Spleen (tissue), 7 donors: ENCODE data around the gene PRDM13.
"Not testable (repeated sequence)": the region's sequence is repeated elsewhere in the genome, so short reads cannot be mapped to it uniquely, and the experiment has no call there.

Experiments
- POLR2A ChIP-seq, 3 donors: fragments of 450-650 bp; IDR thresholded peaks; one replicate each; pipeline ENCODE4 v1.5.1; 2017; ENCODE audit warnings: antibody characterized with exemption in 3 of 3, mild to moderate bottlenecking in 1 of 3
- POLR2AphosphoS5 ChIP-seq, 3 donors: sonication (generic); formaldehyde crosslinking; IDR thresholded peaks; one replicate each; pipeline ENCODE4 v1.5.1; 2017; ENCODE audit warnings: antibody characterized with exemption in 3 of 3
- TF ChIP-seq, protein P1 (sequence below), 11 experiments: fragments of 200-600 bp in 7 of 11; fragments of 450-650 bp in 4 of 11; sonication (generic) in 4 of 11; IDR thresholded peaks in 8 of 11; conservative IDR thresholded peaks in 3 of 11; 1 replicate in 7 of 11; 2 replicates in 4 of 11; pipeline versions ENCODE4 v1.4.0 to v1.8.0; 2016 to 2021; ENCODE audit warnings: antibody characterized with exemption in 11 of 11, inconsistent platforms in 4 of 11, mild to moderate bottlenecking in 1 of 11
- donor health status: DM: no; HTN: no; CAD: no; lungs with moderate emphysema.
- donor health status: DM: no; HTN: no; CAD: no.
- donor health status: DM: no; HTN: no; CAD: no.

DNA sequence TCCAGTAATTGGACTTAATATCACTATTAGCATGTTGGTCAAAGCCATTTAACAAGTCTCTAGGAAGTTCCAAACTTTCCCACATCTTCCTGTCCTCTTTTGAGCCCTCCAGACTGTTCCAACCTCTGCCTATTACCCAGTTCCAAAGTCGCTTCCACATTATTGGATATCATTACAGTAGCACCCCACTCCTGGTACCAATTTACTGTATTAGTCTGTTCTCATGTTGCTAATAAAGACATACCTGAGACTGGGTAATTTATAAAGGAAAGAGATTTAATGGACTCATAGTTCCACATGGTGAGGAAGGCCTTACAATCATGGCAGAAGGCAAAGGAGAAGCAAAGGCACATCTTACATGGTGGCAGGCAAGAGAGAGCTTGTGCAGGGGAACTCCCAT is 31.7 kb downstream of the PRDM13 start:
- TF ChIP-seq, protein P1, sequence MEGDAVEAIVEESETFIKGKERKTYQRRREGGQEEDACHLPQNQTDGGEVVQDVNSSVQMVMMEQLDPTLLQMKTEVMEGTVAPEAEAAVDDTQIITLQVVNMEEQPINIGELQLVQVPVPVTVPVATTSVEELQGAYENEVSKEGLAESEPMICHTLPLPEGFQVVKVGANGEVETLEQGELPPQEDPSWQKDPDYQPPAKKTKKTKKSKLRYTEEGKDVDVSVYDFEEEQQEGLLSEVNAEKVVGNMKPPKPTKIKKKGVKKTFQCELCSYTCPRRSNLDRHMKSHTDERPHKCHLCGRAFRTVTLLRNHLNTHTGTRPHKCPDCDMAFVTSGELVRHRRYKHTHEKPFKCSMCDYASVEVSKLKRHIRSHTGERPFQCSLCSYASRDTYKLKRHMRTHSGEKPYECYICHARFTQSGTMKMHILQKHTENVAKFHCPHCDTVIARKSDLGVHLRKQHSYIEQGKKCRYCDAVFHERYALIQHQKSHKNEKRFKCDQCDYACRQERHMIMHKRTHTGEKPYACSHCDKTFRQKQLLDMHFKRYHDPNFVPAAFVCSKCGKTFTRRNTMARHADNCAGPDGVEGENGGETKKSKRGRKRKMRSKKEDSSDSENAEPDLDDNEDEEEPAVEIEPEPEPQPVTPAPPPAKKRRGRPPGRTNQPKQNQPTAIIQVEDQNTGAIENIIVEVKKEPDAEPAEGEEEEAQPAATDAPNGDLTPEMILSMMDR (IDR thresholded peaks at IDR 0.05 in 8 of 11, conservative IDR thresholded peaks at IDR 0.05 in 3 of 11), result not testable (repeated sequence)
- not testable (repeated sequence) for TF ChIP-seq POLR2AphosphoS5, POLR2A (IDR thresholded peaks at IDR 0.05)
